Activated T-helper 2 cell treated with anti-CD3 and anti-CD28 coated beads, Interferon-gamma antibody, Interleukin-2, Interleukin-4, amounts not matched to agents 10 μg/mL and 5 μg/mL and 100 μg/mL, durations not matched to agents 14 hours and 24 hours and 36 hours (primary cell): Measurements from ENCODE around the gene UCK2. TPM values are rescaled to one million over a fixed set of nuclear protein-coding genes. Genes with fewer than 3 reads are reported as not detected.

Experiments
- DNase-seq: peaks from one replicate; pipeline ENCODE4 v3.0.0; 2021; ENCODE audit warnings: low spot score
- H3K27ac Mint-ChIP-seq: one replicate; pipeline ENCODE4 v1.8.0; 2021; ENCODE audit warnings: mixed read lengths
- H3K27me3 Mint-ChIP-seq: one replicate; pipeline ENCODE4 v1.8.0; 2021; ENCODE audit warnings: low read depth, mixed read lengths
- H3K36me3 Mint-ChIP-seq: one replicate; pipeline ENCODE4 v1.8.0; 2021; ENCODE audit warnings: low read depth, mixed read lengths
- H3K4me1 Mint-ChIP-seq: one replicate; pipeline ENCODE4 v1.8.0; 2021; ENCODE audit warnings: low read depth, mixed read lengths
- H3K4me3 Mint-ChIP-seq: one replicate; pipeline ENCODE4 v1.8.0; 2021; ENCODE audit warnings: low read depth, mild to moderate bottlenecking, moderate library complexity, mixed read lengths
- H3K9me3 Mint-ChIP-seq: one replicate; pipeline ENCODE4 v1.8.0; 2021; ENCODE audit warnings: mixed read lengths
- intact Hi-C: fragments of 100-400 bp; cut with micrococcal nuclease; formaldehyde crosslinking; loops from one replicate; pipeline ENCODE4 v1.15.1; 2023
- total RNA-seq: library from RNA; stranded (reverse); gene quantifications from 2 replicates; pipeline ENCODE4 v1.2.3, GENCODE V29; 2022

The UCK2 gene
- total RNA-seq, 1 donor from 2014 or later: 94.3 TPM

DNA sequence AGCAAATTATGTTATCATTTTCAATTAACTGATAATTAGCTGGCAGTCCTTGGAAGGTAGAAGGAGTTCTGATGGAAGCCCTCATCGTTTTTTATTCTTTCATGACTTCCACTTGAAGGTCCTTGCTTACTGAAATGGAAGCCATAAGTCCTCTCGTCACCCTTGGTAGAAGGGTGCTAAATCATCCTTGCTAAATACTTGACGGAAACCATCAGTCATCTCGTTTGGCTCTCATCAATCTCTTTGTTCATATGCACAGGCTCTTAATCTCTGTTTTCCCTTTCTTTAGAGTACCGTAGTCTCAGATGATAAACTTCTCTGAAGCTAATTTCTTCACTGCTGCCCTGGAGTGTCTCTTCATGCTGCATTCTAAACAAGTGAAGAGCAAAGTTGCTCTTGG, 34.5 kb downstream of the UCK2 start:
- H3K9me3 Mint-ChIP-seq: no peaks in the 10 kb centered on the region

DNA sequence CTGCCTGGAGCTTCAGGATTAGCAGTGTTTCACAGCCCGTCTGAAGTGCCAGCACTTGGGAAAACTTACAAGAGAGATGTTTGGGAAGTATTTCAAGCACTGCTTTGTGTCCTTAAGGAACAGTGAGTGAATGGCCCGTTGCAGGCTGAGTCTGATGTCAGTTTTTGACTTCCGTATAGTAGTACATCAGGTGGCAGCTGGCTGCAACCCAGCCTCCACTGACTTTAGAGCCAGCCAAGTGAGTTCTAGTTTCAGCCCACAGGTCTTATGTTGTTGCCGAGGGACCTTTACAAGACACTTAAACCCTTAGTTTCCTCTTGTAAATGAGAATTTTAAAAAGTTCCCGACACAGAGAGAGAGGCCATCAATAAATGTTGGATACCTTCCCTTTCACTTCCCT, 35.0 kb downstream of the UCK2 start:
- H3K36me3 Mint-ChIP-seq: peaks cover 30% of the 10 kb centered on the region
- H3K27me3 Mint-ChIP-seq: no peaks in the 10 kb centered on the region
- H3K9me3 Mint-ChIP-seq: no peaks in the 10 kb centered on the region
- intact Hi-C loops: no loop called here
- H3K27ac Mint-ChIP-seq: no peak overlapping the region
- H3K4me3 Mint-ChIP-seq: no peak overlapping the region
- H3K4me1 Mint-ChIP-seq: peaks cover 62% of the 10 kb centered on the region
- no peak for DNase-seq

More for the DNA sequence above, 34.5 kb downstream of the UCK2 start:
- peaks cover 63% of the 10 kb centered on the region for H3K4me1 Mint-ChIP-seq
- intact Hi-C loops: no loop called here
- no peaks in the 10 kb centered on the region for H3K27me3 Mint-ChIP-seq
- no peak overlapping the region for H3K27ac Mint-ChIP-seq
- H3K36me3 Mint-ChIP-seq: peaks cover 26% of the 10 kb centered on the region
- no peak for DNase-seq
- H3K4me3 Mint-ChIP-seq: no peak overlapping the region

DNA sequence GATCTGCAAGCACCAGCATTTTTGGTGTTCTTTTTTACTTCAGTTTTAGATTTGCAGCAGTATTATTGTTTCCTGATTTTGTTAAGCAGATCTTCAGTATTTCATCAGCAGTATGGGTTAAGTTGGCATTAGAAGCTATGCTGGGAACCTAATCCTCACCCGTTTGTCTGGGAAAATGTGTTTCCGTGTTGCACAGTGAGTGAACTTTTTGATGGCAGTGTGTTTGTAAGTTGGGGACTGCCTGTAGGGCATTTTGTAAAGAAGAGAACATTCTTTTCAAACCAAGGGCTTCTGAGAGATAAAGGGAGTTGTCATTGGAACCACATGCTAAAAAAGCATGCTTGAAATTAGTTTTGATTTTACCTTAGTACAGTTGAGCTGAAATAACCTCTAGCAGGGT, 35.9 kb downstream of the UCK2 start:
- intact Hi-C loops: no loop called here
- no peak for DNase-seq
- peaks cover 59% of the 10 kb centered on the region for H3K4me1 Mint-ChIP-seq
- no peak overlapping the region for H3K27ac Mint-ChIP-seq
- H3K36me3 Mint-ChIP-seq: peaks cover 33% of the 10 kb centered on the region
- no peaks in the 10 kb centered on the region for H3K9me3 Mint-ChIP-seq
- no peaks in the 10 kb centered on the region for H3K27me3 Mint-ChIP-seq
- H3K4me3 Mint-ChIP-seq: no peak overlapping the region

DNA sequence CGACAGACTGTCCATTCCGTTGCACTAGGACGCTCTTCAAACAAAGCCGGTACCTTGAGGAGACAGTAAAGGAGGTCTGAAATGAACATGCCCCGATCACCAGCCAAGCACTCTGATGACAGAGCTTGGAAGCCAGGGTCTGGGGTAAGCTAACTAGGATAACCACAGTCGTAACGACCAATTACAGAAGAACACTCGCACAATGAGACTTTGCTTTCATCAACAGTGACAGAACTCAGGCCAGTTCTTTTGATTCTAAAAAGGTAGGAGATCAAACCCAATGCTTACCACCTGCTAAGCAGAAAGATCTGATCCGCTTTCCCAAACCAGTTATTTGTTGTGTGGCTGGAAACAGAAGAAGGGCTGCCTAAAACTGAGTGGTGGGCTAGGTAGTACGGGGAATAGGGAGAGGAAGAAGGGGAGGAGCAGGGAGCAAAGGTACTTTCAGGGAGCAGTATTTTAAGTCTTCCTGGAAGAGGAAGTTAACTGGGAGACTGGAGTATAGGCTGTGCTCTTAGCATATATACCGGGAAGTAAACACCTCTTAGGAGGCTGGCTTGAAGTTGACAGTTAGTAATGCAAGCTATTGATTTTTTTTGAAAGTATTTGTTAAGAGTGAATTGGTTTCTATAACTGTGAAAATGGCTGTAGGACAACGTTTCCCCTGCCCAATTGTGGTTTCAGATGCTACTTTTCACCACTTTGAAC, 38.4 kb downstream of the UCK2 start:
- no peaks in the 10 kb centered on the region for H3K9me3 Mint-ChIP-seq
- H3K27ac Mint-ChIP-seq: no peak overlapping the region
- intact Hi-C loops: no loop called here
- no peaks in the 10 kb centered on the region for H3K27me3 Mint-ChIP-seq
- H3K36me3 Mint-ChIP-seq: peaks cover 23% of the 10 kb centered on the region
- H3K4me1 Mint-ChIP-seq: peaks cover 49% of the 10 kb centered on the region
- H3K4me3 Mint-ChIP-seq: no peak overlapping the region
- DNase-seq: no peak

DNA sequence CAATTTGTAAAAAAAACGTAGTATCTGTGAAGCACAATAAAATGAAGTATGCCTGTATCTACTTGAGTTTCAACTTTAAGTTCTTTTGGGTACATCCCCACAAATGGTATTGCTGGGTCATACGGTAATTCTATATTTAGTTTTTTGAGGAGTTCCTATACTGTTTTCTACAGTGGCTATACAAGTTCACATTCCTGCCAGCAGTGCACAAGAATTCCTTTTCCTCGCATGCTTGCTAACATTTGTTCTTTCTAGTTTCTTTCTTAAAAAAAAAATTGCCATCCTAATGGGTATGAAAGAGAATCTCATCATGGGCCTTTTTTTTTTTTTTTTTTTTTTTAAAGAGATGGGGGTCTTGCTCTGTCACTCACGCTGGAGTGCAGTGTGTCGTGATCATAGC, 41.9 kb downstream of the UCK2 start:
- no peak overlapping the region for H3K4me3 Mint-ChIP-seq
- DNase-seq: no peak
- H3K36me3 Mint-ChIP-seq: peaks cover 29% of the 10 kb centered on the region
- H3K9me3 Mint-ChIP-seq: peaks cover 6% of the 10 kb centered on the region
- peaks cover 56% of the 10 kb centered on the region for H3K4me1 Mint-ChIP-seq
- no peak overlapping the region for H3K27ac Mint-ChIP-seq
- no peaks in the 10 kb centered on the region for H3K27me3 Mint-ChIP-seq
- intact Hi-C loops: no loop called here

DNA sequence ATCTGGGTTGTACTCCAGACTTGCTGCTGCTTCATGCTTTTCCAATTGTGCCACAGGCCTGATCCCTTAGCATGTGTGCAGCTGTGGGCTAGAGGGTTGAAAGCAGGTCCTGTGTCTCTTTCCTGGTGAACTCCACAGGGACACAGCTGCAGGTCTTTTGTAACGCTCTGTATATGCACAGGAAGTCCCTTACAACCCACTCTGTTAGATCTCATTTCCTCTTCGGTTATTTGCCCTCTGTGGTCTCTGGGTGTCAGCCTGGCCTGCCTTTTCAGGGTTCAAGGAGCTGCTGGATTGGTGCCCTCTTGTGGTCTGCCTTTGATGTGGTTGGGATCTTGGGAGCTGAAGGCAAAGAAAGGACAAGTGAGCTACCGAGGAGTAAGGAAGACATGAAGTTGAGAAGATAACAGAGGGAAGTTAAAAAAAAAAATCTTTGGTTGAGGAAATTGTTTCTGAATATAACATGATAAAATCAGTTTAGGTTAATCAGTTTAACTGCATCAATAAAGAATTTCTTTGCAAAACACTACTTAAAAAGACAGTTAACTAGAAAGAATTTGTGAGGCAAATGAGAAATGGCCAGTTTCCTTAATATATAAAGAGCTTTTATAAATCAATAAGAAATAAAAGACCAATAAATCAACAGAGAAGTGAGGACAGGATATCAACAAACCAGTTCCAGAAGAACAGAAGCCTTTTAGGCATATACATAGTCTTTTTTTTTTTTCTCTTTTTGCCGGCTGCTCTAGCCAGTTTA, 44.1 kb downstream of the UCK2 start:
- Mint-ChIP-seq H3K4me3 (peak overlapping the region; percentile 66), H3K4me1 (peaks cover 62% of the 10 kb centered on the region)
- peak; percentile 65 for DNase-seq

DNA sequence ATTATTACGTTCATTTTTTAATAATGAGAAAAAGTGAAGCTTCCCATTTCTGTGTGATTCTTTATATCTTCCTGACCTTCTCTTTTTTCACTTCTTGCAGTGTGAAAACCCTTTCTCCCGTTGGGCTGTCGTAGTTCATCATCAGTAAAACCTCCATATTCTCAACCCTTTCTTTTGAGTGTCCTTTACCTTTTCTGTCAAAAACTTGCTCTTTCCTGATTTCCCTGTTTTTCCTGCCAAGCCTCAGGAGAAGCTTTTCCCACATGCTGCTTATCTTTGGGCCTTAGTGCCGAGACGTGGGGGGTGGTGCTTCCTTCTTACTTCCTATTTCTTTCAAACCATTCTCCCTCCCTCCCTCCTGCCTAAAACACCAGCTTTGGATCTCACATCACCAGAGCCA, 46.1 kb downstream of the UCK2 start:
- DNase-seq: no peak
- no peak overlapping the region for H3K27ac Mint-ChIP-seq
- peaks cover 62% of the 10 kb centered on the region for H3K4me1 Mint-ChIP-seq
- intact Hi-C loops: loop anchor here (5.0 kb wide), 1 partner anchor 176 kb away; the partner anchor contains the start of gene ALDH9A1
- no peaks in the 10 kb centered on the region for H3K27me3 Mint-ChIP-seq
- H3K36me3 Mint-ChIP-seq: peaks cover 39% of the 10 kb centered on the region
- no peak overlapping the region for H3K4me3 Mint-ChIP-seq
- H3K9me3 Mint-ChIP-seq: peaks cover 19% of the 10 kb centered on the region

More for the DNA sequence above, 44.1 kb downstream of the UCK2 start:
- intact Hi-C loops: loop anchor here (2.0 to 5.0 kb wide), 3 partner anchors 29 to 174 kb away; partner anchors contain the start of genes ALDH9A1 and TMCO1
- H3K27ac Mint-ChIP-seq: peak overlapping the region; percentile 81
- peaks cover 6% of the 10 kb centered on the region for H3K9me3 Mint-ChIP-seq
- no peaks in the 10 kb centered on the region for H3K27me3 Mint-ChIP-seq
- H3K36me3 Mint-ChIP-seq: peaks cover 29% of the 10 kb centered on the region

DNA sequence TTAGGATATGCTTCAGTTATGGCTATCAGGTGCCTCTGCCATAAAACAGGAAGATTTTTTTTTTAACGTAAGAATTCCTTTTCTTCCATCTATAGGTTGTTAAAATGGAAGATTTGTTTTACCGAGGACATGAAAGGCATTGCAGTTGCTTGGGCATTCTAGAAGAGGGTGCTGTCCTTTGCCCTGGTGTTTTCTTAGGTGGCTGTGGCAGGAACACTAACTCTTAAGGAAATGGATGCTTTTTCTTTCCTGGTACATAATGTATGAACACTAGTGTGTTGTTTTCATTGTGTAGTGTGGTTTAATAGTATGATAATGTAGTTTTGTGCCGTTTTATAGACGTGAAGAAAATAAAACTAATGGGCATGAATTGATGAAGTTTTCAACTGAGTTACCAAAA, 47.2 kb downstream of the UCK2 start:
- Mint-ChIP-seq H3K4me3 (no peak overlapping the region), H3K27ac (no peak overlapping the region), H3K36me3 (peaks cover 47% of the 10 kb centered on the region), H3K27me3 (no peaks in the 10 kb centered on the region), H3K9me3 (peaks cover 19% of the 10 kb centered on the region), H3K4me1 (peaks cover 66% of the 10 kb centered on the region)
- DNase-seq: no peak
- intact Hi-C loops: loop anchor here (5.0 kb wide), 1 partner anchor 177 kb away; the partner anchor contains the start of gene ALDH9A1

DNA sequence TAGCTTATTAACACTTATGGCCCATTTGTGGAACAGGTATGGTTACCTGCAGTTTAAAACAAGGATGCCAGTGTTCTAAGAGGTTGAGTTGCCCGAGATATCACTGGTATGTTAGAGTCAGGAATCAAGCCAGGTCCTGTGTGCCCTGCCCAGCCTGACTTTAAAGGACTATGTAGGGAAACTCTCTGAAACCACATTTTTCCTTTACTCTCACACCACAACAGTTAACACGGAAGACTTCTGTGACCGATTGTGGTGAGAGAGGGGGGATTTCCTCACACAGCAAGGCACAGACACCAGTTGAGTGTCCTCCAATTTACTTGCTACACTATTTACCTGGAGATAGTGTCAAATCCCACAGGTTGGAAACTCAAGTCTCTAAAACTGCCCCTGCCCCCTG, 47.8 kb downstream of the UCK2 start:
- H3K4me3 Mint-ChIP-seq: no peak overlapping the region
- H3K27me3 Mint-ChIP-seq: no peaks in the 10 kb centered on the region
- H3K4me1 Mint-ChIP-seq: peaks cover 70% of the 10 kb centered on the region
- H3K27ac Mint-ChIP-seq: peak overlapping the region; percentile 66
- H3K36me3 Mint-ChIP-seq: peaks cover 48% of the 10 kb centered on the region
- intact Hi-C loops: no loop called here
- DNase-seq: no peak
- peaks cover 19% of the 10 kb centered on the region for H3K9me3 Mint-ChIP-seq

DNA sequence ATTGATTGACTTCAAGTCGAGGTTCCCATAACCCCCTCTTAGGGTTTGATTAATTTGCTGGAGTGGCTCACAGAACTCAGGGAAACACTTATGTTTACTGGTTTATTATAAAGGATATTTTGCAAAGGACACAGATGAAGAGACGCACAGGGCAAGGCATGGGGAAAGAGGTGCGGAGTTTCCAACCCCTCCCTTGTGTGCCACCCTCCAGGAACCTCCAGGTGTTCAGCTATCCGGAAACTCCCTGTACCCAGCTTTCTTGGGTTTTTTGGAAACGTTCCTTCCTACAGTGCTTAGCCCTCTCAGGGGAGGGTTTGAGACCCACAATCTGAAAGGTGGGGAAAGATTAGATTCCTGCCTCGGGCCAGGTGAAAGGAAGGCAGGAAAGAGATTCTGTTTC, 48.2 kb downstream of the UCK2 start:
- intact Hi-C loops: no loop called here
- H3K4me1 Mint-ChIP-seq: peaks cover 73% of the 10 kb centered on the region
- no peak overlapping the region for H3K4me3 Mint-ChIP-seq
- H3K9me3 Mint-ChIP-seq: peaks cover 19% of the 10 kb centered on the region
- H3K27ac Mint-ChIP-seq: peak overlapping the region; percentile 66
- no peak for DNase-seq
- H3K36me3 Mint-ChIP-seq: peaks cover 48% of the 10 kb centered on the region
- H3K27me3 Mint-ChIP-seq: no peaks in the 10 kb centered on the region

DNA sequence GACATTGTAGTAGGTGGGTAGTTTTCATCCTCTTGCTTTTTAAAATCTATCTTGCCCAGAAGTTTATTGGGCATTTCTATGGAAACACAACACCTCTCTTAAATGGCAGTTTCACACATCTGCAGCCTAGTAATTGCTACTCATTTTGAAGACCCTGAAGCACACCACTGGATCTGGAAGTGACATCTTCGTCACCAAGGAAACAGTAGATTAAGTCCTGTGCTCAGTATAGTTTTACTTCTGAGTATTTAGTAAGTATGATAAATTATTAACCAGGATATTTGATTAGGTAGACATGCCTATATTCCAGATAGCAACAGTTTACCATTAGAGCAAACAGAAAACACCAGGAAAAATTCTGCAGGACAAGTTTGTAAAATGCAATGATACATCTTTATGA, 48.7 kb downstream of the UCK2 start:
- Mint-ChIP-seq H3K27me3 (no peaks in the 10 kb centered on the region), H3K36me3 (peaks cover 48% of the 10 kb centered on the region), H3K4me1 (peaks cover 69% of the 10 kb centered on the region), H3K4me3 (no peak overlapping the region), H3K9me3 (peaks cover 19% of the 10 kb centered on the region), H3K27ac (no peak overlapping the region)
- intact Hi-C loops: no loop called here
- no peak for DNase-seq

DNA sequence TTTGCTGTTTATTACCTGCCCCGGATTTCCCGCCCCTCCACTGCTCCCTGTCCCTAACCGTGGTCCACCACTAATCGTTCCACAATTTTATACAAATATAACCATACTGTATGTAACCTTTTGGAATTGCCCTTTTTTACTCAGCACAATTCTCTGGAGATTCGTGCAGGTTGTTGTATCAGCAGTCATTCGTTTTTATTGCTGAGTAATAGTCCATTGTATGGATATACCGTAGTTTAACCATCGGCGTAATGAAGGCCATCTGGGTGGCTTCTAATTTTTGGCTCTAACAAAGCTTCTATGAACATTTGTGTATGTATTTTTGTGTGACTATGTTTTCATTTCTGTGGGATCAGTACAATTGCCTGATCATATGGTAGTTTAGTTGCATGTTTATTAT, 50.0 kb downstream of the UCK2 start:
- DNase-seq: no peak
- Mint-ChIP-seq H3K9me3 (peaks cover 19% of the 10 kb centered on the region), H3K36me3 (peaks cover 49% of the 10 kb centered on the region), H3K27me3 (no peaks in the 10 kb centered on the region), H3K4me3 (no peak overlapping the region), H3K27ac (peak overlapping the region; percentile 56), H3K4me1 (peaks cover 72% of the 10 kb centered on the region)
- intact Hi-C loops: no loop called here

DNA sequence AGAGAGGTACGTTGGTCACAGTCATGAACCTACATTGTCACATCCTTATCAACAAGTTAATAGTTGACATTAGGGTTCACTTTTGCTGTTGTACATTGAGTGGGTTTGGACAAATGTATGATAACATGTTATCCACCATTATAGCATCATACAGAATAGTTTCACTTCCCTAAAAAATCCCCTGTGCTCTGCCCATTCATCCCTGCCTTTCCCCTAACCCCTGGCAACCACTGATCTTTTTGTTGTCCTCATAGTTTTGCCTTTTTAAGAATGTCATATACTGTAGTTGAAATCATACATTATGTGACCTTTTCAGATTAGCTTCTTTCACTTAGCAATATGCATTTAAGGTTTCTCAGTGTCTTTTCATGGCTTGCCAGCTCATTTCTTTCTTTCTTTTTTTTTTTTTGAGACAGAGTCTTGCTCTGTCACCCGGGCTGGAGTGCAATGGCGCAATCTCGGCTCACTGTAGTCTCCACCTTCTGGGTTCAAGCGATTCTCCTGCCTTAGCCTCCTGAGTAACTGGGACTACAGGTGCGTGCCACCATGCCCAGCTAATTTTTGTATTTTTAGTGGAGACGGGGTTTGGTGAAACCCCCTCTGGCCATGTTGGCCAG, 50.6 kb downstream of the UCK2 start:
- Mint-ChIP-seq H3K27ac (peak overlapping the region; percentile 56), H3K4me3 (no peak overlapping the region), H3K4me1 (peaks cover 71% of the 10 kb centered on the region), H3K9me3 (peaks cover 19% of the 10 kb centered on the region), H3K36me3 (peaks cover 47% of the 10 kb centered on the region), H3K27me3 (no peaks in the 10 kb centered on the region)
- DNase-seq: no peak
- intact Hi-C loops: loop anchor here (2.0 kb wide), 1 partner anchor 51 kb away; the partner anchor contains the start of gene UCK2
